ENCODE measurements around the gene TEPSIN. TPM values are rescaled to one million over a fixed set of nuclear protein-coding genes. Genes with fewer than 3 reads are reported as not detected.

TEPSIN gene
- total RNA-seq, 4 donors from 2014 or later: 38.0 to 156 (median 79.4) TPM

- no peaks in the 10 kb centered on the region for H3K27me3 ChIP-seq
- H3K27ac ChIP-seq: no peak overlapping the region
- peaks cover 0 to 12% (median 0%) of the 10 kb centered on the region in 4 donors for H3K4me1 ChIP-seq
- H3K4me3 ChIP-seq: no peak overlapping the region
- no peaks in the 10 kb centered on the region for H3K9me3 ChIP-seq
- H3K36me3 ChIP-seq: peaks cover 0 to 81% (median 0%) of the 10 kb centered on the region in 3 donors
- no peak for DNase-seq
- TF ChIP-seq CTCF (IDR thresholded peaks at IDR 0.05) (no peak), POLR2A (IDR thresholded peaks at IDR 0.05) (no peak)
Observed at GRCh38 chr17:81278831-81279230, 40.0 kb upstream of the TEPSIN start.

GRCh38 chr17:81277946-81278693 is 39.3 kb upstream of the TEPSIN start:
- no peak for DNase-seq
- H3K4me1 ChIP-seq: peaks cover 0 to 12% (median 0%) of the 10 kb centered on the region in 4 donors
- H3K9me3 ChIP-seq: no peaks in the 10 kb centered on the region
- peak overlapping the region in 2 of 4 donors; percentile 42 to 67 for H3K27ac ChIP-seq
- no peak for TF ChIP-seq POLR2A (IDR thresholded peaks at IDR 0.05)
- TF ChIP-seq CTCF (IDR thresholded peaks at IDR 0.05): no peak
- H3K36me3 ChIP-seq: peaks cover 0 to 85% (median 0%) of the 10 kb centered on the region in 3 donors
- H3K27me3 ChIP-seq: no peaks in the 10 kb centered on the region
- no peak overlapping the region for H3K4me3 ChIP-seq

- no peak for TF ChIP-seq POLR2A (IDR thresholded peaks at IDR 0.05)
- no peak for TF ChIP-seq CTCF (IDR thresholded peaks at IDR 0.05)
- peaks cover 0 to 85% (median 0%) of the 10 kb centered on the region in 3 donors for H3K36me3 ChIP-seq
- H3K9me3 ChIP-seq: no peaks in the 10 kb centered on the region
- no peaks in the 10 kb centered on the region for H3K27me3 ChIP-seq
- peak overlapping the region in 3 of 4 donors; percentile 42 to 67 (median 43) for H3K27ac ChIP-seq
- DNase-seq: peak in 1 of 3 donors; percentile 64
- H3K4me1 ChIP-seq: peaks cover 0 to 12% (median 0%) of the 10 kb centered on the region in 4 donors
- no peak overlapping the region for H3K4me3 ChIP-seq
Observed at GRCh38 chr17:81277421-81277820, 38.6 kb upstream of the TEPSIN start.

GRCh38 chr17:81276781-81277180 is 37.9 kb upstream of the TEPSIN start:
- H3K4me1 ChIP-seq: peaks cover 0 to 12% (median 0%) of the 10 kb centered on the region in 4 donors
- no peaks in the 10 kb centered on the region for H3K27me3 ChIP-seq
- no peak for DNase-seq
- no peak overlapping the region for H3K27ac ChIP-seq
- no peak overlapping the region for H3K4me3 ChIP-seq
- H3K9me3 ChIP-seq: no peaks in the 10 kb centered on the region
- no peak for TF ChIP-seq CTCF (IDR thresholded peaks at IDR 0.05)
- no peak for TF ChIP-seq POLR2A (IDR thresholded peaks at IDR 0.05)
- H3K36me3 ChIP-seq: peaks cover 0 to 85% (median 0%) of the 10 kb centered on the region in 3 donors

- H3K4me3 ChIP-seq: no peak overlapping the region
- peaks cover 0 to 87% (median 0%) of the 10 kb centered on the region in 3 donors for H3K36me3 ChIP-seq
- H3K9me3 ChIP-seq: no peaks in the 10 kb centered on the region
- no peak for TF ChIP-seq POLR2A (IDR thresholded peaks at IDR 0.05)
- TF ChIP-seq CTCF (IDR thresholded peaks at IDR 0.05): no peak
- no peak for DNase-seq
- H3K4me1 ChIP-seq: peaks cover 0 to 12% (median 0%) of the 10 kb centered on the region in 4 donors
- no peak overlapping the region for H3K27ac ChIP-seq
- no peaks in the 10 kb centered on the region for H3K27me3 ChIP-seq
Observed at GRCh38 chr17:81274471-81274855, 35.6 kb upstream of the TEPSIN start.

All from Peyer's patch (tissue), 4 donors.